HG03060 (cell line): ENCODE measurements around the gene ARHGAP26.

Experiments
- ATAC-seq: cut with Tn5 transposase; IDR thresholded peaks from one replicate; pipeline ENCODE4 v1.9.1; 2021; ENCODE audit warnings: low read depth, moderate number of reproducible peaks; ENCODE audit not compliant: unreplicated experiment

Gene ARHGAP26

GRCh38 chr5:143120460-143121134 is 350.4 kb downstream of the ARHGAP26 start:
- no peak for ATAC-seq

DNA sequence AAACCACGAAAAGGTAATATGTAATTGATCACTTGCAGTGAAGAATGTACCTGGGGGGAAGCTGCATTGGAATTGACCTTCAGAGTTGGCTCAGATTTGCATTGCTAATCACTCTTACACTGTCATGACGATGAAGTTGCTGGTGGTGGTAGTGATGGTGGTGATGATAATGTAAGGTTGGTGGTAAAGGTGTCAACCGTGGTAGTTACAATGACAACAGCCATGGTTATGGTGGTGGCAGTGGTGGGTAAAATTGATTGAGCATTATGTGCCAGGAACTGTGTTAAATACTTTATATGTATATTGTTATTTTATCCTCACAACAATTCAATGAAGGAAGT is 350.9 kb downstream of the ARHGAP26 start:
- no peak for ATAC-seq

DNA sequence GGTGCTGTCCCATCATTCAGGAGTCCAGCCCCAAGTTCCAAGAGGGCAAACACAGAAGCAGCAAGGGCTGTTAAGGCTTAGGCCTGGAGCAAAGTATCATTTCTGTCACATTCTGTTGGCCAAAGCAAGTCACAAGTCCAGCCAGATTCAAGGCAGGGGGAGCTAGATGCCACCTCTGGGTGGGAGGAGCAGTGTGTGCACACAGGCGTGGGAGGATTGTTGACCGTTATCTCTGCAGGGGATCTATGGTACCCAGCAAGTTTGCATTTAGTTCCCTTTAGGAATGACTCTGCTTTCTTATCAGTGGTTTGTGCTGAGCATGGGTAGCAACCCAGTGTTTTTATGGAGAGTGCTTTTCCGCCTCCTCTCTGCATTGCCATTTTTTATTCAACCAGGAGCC is 354.4 kb downstream of the ARHGAP26 start:
- ATAC-seq = no peak

GRCh38 chr5:143126174-143127019 is 356.2 kb downstream of the ARHGAP26 start:
- ATAC-seq = no peak

DNA sequence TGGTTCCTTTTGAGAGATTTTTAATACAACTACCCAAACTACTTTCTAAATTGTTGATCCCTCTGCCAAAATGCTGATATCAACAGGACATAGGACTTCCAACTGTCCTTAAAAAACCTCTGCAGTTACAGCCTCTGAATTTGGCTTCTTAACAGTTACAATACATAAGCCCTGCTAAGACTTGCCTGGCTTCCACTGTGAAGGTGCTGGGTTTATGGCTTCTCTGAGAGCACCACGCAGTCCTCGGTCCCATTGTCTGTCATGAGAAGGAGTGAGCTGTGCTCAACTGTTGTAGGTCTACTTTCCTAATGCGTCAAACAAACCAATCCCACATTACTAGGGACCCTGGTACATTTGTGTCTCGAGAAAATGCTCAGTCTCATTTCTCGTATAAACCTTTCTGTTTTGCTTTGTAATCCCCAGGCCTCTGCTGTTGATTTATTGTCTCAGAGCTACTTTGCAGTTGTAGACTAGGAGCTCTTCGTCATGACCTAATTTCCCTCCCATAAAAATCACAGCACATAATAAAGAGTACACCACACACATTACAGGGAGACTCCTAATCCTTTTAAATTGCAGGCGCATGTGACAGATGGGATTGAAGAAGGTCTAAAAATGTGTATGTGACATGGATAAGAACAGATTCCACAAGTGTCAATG is 358.4 kb downstream of the ARHGAP26 start:
- no peak for ATAC-seq

DNA sequence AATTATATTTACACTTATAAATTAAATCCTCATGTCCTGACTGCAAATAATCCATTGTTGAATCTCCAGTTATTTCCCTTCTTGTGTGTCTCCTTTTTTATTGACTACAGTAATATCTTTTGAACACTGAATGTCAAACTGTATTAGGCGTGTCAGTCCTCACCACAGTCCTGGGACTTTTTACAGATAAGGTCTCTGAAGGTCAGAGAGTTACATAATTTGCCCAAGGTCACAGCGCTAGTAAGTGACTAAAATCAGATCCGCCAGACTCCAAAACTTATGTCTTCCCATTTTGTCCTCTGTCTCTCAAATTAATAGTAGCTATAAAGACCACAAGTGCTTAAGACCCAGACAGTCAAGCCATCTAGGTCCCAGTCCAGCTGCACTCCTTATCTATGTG is 359.0 kb downstream of the ARHGAP26 start:
- no peak for ATAC-seq

DNA sequence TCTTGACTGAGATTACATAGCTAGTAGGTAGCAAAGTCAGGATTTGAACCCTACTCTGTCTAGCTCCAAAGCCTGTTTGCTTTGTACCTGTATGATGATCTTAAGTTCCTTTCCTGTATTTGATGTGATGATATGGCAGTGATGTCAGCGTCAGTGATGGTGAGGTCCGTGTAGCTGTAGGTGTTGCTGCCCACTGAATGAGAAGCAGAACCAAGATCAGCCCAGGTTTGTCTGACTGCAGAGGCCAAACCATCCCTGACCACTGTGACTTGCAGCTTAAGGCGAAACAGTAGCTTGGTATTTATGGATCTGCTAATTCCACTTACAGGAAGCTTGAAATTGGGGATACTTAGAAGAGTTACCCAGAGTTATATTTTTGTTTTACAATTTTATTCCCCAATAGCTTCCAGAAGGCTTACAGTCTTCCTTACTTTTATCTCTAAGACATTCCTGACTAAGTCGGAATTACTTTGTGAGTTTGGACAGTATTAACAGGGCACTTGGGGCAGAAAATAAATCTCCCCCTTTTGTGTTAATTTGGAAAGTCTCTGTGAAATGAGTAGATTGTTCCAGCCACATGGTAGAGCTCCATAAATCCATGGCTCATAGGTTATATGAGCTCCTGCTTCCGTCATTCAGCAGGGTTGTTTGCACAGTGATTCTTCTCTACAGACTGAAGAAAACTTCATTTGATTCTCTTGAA is 359.9 kb downstream of the ARHGAP26 start:
- no peak for ATAC-seq

DNA sequence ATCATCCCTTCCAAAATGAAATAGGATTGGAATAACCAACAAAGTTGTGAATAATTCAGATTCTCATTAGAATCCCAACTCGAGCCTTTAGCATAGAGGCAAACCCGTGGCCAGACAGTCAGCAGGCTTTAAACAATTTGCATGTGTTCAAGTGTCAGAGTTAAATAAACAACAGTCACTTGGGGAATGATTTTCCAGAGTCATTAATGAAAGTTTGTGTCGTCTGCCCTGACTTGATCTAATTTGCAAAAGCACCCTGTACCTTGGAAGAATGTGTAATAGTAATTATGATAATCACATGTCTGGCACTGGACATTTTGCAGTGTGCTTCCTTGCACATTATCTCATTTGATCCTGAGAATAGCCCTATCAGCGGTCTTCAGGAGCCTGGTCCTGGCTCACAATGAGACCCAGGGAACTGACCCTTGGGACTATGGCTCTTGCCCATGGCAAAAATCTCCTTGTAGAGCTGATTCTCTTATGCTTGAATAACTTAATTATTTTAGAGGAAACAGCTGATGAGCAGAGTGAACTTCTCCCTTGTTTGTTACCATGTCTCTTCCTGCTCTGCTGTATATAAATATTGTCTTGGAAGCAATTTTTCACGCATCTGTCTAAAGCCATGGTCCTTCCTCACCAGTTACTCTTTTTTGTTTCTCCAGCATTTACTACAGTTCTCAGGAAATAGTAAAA is 360.6 kb downstream of the ARHGAP26 start:
- ATAC-seq = no peak

GRCh38 chr5:143131972-143132371 is 361.8 kb downstream of the ARHGAP26 start:
- ATAC-seq = no peak

DNA sequence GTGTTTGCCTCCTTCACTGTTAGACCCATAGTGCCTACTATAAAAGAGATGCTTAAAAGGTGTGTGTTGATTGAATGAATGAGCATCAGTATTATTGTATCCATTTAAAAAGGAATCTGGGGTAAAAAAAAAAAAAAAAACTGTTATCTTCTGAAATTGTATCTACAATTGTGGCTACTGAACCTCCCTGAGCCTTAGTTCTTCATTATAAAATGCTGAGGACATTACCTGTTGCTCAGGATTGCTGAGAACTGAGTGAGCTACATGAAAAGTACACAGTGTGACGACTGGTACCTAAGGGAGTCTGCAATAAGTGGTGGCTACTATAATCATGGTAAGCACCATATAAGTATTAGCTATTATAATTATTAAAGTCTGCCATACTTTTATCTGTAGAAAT is 362.6 kb downstream of the ARHGAP26 start:
- no peak for ATAC-seq

DNA sequence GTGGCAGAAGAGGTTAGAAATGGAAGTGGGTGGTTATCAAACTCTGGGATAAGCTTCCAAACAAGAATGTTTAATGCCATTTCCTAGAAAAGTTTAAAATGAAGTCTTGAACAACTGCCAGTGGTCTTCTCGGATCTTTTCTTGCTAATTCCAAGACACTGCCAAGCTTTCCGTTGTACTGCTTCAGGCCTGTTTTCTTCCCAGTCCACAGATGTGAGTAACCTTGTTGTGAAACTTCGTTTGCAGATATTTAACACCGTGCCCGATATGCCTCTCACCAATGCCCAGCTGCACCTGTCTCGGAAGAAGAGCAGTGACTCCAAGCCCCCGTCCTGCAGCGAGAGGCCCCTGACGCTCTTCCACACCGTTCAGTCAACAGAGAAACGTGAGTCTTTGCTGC is 363.5 kb downstream of the ARHGAP26 start:
- ATAC-seq = no peak

DNA sequence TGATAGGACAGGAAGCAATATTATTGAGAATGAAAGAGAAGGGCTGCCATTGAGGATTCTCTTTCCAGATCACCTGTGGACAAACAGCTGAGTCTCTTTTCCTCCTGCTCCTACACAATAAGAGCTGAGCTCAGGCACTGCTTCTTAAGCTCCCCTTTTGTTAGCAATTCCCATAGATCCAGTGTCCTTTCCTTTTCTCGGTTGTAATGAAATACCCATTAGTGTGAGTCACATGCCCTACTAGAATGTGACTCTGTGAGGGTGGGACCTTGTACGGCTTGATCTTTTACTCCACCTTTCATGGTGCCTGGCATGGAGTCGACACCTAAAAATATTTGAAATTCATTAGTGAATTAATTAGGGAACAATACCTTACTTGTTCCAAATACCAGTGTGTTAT is 364.1 kb downstream of the ARHGAP26 start:
- no peak for ATAC-seq

DNA sequence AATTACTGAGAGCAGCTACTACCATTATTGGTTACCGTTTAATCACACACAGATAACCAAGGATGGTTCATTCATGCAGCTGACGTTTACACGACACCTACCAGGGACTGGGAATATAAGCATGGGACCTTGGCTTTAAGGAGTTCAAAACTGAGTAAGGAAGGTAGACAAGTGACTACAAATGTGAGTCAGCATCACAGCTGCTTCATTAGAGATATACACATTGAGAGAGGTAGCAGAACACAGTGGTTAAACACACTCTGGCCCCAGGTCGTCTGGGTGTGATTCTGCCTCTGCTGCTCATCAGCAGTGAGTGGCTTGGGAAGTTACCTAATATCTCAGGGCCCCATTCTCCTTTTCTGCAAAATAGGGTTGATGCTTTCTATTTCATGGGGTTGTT is 364.7 kb downstream of the ARHGAP26 start:
- ATAC-seq = peak; percentile 44

DNA sequence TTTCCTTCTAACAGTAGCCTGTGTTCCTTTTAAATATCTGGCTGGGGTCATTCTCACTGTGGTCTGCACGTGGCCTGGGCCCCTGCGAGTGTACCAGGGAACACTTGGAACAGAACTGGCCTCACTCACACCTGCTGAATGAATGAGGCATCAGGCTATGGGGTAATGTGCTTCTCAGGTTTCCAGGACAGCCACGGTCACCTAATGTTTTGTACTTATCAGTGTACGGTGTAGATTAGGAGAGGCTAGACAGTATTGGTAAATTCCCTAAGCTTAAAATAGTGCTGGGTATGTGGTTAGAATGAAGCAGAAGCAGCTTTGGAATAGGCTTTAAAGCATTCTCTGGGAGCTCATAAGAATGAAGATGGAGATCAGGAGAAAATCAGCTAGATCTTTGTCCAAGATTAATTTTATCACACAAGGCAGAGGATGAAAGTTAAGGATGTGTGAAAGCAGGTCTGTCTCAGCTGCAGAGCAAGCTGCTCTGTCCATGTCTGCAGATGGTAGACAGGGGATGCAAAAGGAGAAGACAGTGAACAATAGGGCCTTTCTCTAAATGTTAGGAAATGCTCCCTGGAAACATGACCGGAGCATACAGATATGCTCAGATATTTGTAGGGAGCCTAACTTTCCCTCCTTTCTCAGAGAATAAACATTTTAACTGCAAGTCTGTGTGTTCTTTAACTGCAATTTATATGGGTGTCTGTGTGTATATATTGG is 365.8 kb downstream of the ARHGAP26 start:
- no peak for ATAC-seq

DNA sequence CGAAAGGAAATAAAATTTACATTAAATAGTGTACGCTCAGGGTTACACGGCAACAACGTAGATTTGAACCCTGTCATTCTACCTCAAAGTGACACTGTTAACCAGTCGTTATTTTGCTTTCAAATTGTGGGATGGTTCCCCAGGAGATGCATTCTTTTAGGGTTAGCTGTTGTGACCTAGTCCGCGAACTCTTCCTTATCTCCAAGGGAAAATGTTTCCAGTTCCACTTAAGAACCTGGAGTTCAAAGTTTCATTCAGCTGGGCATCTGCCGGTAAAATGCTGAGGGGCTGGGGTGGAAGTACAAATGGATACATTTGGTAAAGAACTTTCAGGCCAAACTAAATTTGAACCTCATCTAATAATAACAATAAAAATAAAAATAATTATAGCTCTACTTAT is 368.7 kb downstream of the ARHGAP26 start:
- no peak for ATAC-seq

GRCh38 chr5:143139585-143139984 is 369.4 kb downstream of the ARHGAP26 start:
- no peak for ATAC-seq

GRCh38 chr5:143140492-143141203 is 370.5 kb downstream of the ARHGAP26 start:
- no peak for ATAC-seq

DNA sequence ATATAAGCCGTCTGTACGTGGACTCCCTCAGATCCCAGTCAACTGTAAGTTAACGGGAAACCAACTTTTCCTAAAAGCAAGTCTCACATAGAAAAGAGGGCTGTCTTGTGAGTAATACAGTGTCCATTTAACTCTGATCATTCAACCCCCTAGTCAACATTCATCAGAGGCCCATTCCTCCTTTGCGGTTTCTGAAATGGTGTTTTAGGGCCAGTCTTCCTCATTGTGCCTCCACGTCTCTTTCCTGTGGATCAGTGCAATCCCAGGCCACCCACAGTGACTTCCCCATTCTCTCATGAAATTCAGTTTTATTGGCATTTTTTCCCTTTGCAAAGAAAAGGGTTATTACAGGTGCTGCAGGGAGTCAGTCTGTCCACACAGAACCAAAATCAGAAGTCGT is 371.5 kb downstream of the ARHGAP26 start:
- ATAC-seq = no peak
